Brain microvascular endothelial cell (primary cell): Measurements from ENCODE around the gene PCDHGA12.

ENCODE experiments used
- DNase-seq: peaks from one replicate; pipeline ENCODE4 v3.0.0-alpha.2; 2020
- H3K27ac ChIP-seq: fragments of 250-450 bp; sonication (Bioruptor Pico); 2 replicates; pipeline ENCODE4 v1.5.1; 2020; ENCODE audit warnings: mild to moderate bottlenecking, moderate library complexity
- H3K27me3 ChIP-seq: fragments of 250-450 bp; sonication (Bioruptor Pico); replicated peaks from 2 replicates; pipeline ENCODE4 v1.5.1; 2020; ENCODE audit warnings: mild to moderate bottlenecking
- H3K36me3 ChIP-seq: fragments of 250-450 bp; sonication (Bioruptor Pico); replicated peaks from 2 replicates; pipeline ENCODE4 v1.5.1; 2020; ENCODE audit warnings: mild to moderate bottlenecking
- H3K4me3 ChIP-seq: 2 replicates; pipeline ENCODE4 v1.5.1; 2011; ENCODE audit warnings: low read depth, mild to moderate bottlenecking, control low read depth, low read length, moderate library complexity
- in situ Hi-C: cut with HindIII; loops from 2 replicates; pipeline ENCODE4 v1.10.0; 2017; ENCODE audit warnings: low sequenced_read_pairs, low pct_ligation_motif_present
- TF ChIP-seq, protein P1 (sequence below): IDR thresholded peaks from 2 replicates; pipeline ENCODE4 v1.5.1; 2011; ENCODE audit warnings: low read depth, mild to moderate bottlenecking, moderate library complexity, low read length, control low read depth, inconsistent platforms; ENCODE audit errors: missing control alignments

The PCDHGA12 gene

DNA sequence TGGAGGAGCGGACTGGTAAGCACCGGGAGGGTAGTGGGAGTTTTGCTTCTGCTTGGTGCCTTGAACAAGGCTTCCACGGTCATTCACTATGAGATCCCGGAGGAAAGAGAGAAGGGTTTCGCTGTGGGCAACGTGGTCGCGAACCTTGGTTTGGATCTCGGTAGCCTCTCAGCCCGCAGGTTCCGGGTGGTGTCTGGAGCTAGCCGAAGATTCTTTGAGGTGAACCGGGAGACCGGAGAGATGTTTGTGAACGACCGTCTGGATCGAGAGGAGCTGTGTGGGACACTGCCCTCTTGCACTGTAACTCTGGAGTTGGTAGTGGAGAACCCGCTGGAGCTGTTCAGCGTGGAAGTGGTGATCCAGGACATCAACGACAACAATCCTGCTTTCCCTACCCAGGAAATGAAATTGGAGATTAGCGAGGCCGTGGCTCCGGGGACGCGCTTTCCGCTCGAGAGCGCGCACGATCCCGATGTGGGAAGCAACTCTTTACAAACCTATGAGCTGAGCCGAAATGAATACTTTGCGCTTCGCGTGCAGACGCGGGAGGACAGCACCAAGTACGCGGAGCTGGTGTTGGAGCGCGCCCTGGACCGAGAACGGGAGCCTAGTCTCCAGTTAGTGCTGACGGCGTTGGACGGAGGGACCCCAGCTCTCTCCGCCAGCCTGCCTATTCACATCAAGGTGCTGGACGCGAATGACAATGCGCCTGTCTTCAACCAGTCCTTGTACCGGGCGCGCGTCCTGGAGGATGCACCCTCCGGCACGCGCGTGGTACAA lies 46.0 kb downstream of the PCDHGA12 start:
- Histone ChIP-seq H3K36me3 (no peaks in the 10 kb centered on the region), H3K27ac (peak overlapping the region; percentile 59), H3K27me3 (no peaks in the 10 kb centered on the region), H3K4me3 (peak overlapping the region; percentile 84)
- in situ Hi-C loops, result no loop called here
- TF ChIP-seq, protein P1, sequence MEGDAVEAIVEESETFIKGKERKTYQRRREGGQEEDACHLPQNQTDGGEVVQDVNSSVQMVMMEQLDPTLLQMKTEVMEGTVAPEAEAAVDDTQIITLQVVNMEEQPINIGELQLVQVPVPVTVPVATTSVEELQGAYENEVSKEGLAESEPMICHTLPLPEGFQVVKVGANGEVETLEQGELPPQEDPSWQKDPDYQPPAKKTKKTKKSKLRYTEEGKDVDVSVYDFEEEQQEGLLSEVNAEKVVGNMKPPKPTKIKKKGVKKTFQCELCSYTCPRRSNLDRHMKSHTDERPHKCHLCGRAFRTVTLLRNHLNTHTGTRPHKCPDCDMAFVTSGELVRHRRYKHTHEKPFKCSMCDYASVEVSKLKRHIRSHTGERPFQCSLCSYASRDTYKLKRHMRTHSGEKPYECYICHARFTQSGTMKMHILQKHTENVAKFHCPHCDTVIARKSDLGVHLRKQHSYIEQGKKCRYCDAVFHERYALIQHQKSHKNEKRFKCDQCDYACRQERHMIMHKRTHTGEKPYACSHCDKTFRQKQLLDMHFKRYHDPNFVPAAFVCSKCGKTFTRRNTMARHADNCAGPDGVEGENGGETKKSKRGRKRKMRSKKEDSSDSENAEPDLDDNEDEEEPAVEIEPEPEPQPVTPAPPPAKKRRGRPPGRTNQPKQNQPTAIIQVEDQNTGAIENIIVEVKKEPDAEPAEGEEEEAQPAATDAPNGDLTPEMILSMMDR, result no peak
- peak; percentile 76 for DNase-seq

DNA sequence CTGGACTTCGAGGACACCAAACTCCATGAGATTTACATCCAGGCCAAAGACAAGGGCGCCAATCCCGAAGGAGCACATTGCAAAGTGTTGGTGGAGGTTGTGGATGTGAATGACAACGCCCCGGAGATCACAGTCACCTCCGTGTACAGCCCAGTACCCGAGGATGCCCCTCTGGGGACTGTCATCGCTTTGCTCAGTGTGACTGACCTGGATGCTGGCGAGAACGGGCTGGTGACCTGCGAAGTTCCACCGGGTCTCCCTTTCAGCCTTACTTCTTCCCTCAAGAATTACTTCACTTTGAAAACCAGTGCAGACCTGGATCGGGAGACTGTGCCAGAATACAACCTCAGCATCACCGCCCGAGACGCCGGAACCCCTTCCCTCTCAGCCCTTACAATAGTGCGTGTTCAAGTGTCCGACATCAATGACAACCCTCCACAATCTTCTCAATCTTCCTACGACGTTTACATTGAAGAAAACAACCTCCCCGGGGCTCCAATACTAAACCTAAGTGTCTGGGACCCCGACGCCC lies 46.8 kb downstream of the PCDHGA12 start:
- Histone ChIP-seq H3K36me3 (no peaks in the 10 kb centered on the region), H3K4me3 (peak overlapping the region; percentile 84), H3K27ac (no peak overlapping the region), H3K27me3 (no peaks in the 10 kb centered on the region)
- TF ChIP-seq, protein P1, result no peak
- no peak for DNase-seq
- in situ Hi-C loops, result no loop called here

DNA sequence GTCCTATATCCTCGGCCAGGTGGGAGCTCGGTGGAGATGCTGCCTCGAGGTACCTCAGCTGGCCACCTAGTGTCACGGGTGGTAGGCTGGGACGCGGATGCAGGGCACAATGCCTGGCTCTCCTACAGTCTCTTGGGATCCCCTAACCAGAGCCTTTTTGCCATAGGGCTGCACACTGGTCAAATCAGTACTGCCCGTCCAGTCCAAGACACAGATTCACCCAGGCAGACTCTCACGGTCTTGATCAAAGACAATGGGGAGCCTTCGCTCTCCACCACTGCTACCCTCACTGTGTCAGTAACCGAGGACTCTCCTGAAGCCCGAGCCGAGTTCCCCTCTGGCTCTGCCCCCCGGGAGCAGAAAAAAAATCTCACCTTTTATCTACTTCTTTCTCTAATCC lies 47.5 kb downstream of the PCDHGA12 start:
- no peak for DNase-seq
- Histone ChIP-seq H3K4me3 (peak overlapping the region; percentile 84), H3K27me3 (no peaks in the 10 kb centered on the region), H3K27ac (no peak overlapping the region), H3K36me3 (no peaks in the 10 kb centered on the region)
- TF ChIP-seq, protein P1, result no peak
- in situ Hi-C loops, result no loop called here

DNA sequence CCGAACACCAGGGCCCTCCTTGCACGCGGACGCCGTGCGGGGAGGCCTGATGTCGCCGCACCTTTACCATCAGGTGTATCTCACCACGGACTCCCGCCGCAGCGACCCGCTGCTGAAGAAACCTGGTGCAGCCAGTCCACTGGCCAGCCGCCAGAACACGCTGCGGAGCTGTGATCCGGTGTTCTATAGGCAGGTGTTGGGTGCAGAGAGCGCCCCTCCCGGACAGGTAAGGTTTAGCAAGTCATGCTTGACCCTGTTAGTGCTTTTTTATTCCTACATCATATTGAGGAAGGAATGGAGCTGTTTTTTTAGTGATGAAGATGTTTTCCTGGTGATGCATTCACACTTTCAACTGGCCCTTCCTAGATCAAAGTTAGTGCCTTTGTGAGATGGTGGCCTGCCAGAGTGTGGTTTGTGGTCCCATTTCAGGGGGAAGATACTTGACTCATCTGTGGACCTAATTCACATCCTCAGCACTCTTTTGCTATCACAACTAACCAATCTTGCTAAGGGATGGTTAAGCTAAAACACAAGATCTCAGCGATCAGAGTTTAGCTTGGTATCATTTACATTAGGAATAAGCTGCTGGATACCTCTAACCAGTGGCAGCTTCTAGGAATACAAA lies 48.1 kb downstream of the PCDHGA12 start:
- Histone ChIP-seq H3K27ac (no peak overlapping the region), H3K4me3 (peak overlapping the region; percentile 84), H3K36me3 (no peaks in the 10 kb centered on the region), H3K27me3 (no peaks in the 10 kb centered on the region)
- TF ChIP-seq, protein P1, result peak; percentile 58
- no peak for DNase-seq
- in situ Hi-C loops, result no loop called here

DNA sequence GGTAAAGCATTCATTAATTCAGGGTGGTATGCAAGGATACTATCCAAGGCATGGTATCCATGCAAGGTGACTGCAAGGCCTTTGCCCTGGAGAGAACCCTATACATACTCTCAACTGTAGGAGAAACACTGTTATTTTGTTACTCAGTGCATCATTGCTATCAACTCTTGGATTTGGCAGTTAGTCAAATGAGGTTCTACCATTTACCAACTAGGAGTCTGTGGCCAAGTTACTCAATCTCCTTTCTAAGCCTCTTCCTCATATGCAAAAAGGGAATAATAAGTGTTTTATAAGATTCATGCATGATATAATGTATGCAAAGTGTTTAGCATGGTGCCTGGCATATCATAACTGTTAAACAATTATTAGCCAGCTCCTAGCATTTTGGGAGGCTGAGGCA lies 49.5 kb downstream of the PCDHGA12 start:
- Histone ChIP-seq H3K4me3 (no peak overlapping the region), H3K36me3 (no peaks in the 10 kb centered on the region), H3K27me3 (no peaks in the 10 kb centered on the region), H3K27ac (no peak overlapping the region)
- in situ Hi-C loops, result no loop called here
- TF ChIP-seq, protein P1, result no peak
- no peak for DNase-seq
